Measurements from ENCODE around the gene PGAP2. TPM values are rescaled to one million over a fixed set of nuclear protein-coding genes. Genes with fewer than 3 reads are reported as not detected.

PGAP2 gene
- total RNA-seq, 1 experiment from 2014 or later = 72.2 TPM

GRCh38 chr11:3836903-3837302, 28.5 kb downstream of the PGAP2 start:
- ChIA-PET CTCF (interaction anchor here (0.6 kb wide), 2 partner anchors 274 to 885 kb away, joined by 3 to 5 read pairs; no protein-coding TSS in a partner anchor), POLR2A (interaction anchor here (0.6 kb wide), 1 partner anchor 53 kb away, joined by 19 read pairs; no protein-coding TSS in a partner anchor)
- H3K27ac ChIP-seq (ENCODE audit: low read length) = no peak overlapping the region
- no peak overlapping the region for H3K4me3 ChIP-seq (ENCODE audit: low read depth in 2 of 2, low read length in 2 of 2)
- peaks cover 8% of the 10 kb centered on the region; the same call in 1 of the 2 replicates for H3K36me3 ChIP-seq (ENCODE audit: control insufficient read depth, insufficient read depth, low read length)
- no peaks in the 10 kb centered on the region for H3K9me3 ChIP-seq (ENCODE audit: control insufficient read depth, insufficient read depth, low read depth, low read length)
- no TSS peak for BruUV-seq (replicated peaks)
- peaks cover 43% of the 10 kb centered on the region for H3K4me1 ChIP-seq (ENCODE audit: control insufficient read depth, insufficient read depth, low read length)
- no peak for DNase-seq (ENCODE audit: low read depth, low spot score)
- ATAC-seq = no peak
- in situ Hi-C loops (cut with HindIII; ENCODE audit: low pct_unique_long_range_greater_than_20kb, low sequenced_read_pairs) (no loop called here), intact Hi-C loops (cut with micrococcal nuclease; ENCODE audit: unreplicated experiment) (no loop called here)
- TF ChIP-seq SIN3A (IDR thresholded peaks at IDR 0.05; ENCODE audit: borderline replicate concordance, insufficient read depth, low read depth, low read length) (no peak), CTCF (IDR thresholded peaks at IDR 0.05) (no peak), REST (IDR thresholded peaks at IDR 0.05; ENCODE audit: insufficient read depth in 1 of 2, low read depth in 2 of 2, low read length in 1 of 2) (no peak), POLR2AphosphoS5 (IDR thresholded peaks at IDR 0.05; ENCODE audit: low read depth, low read length) (no peak), TCF7L2 (IDR thresholded peaks at IDR 0.05; ENCODE audit: low read depth, low read length) (no peak)
- no peaks in the 10 kb centered on the region for H3K27me3 ChIP-seq (ENCODE audit: control insufficient read depth, insufficient read depth, low read length)

- Histone ChIP-seq H3K36me3 (ENCODE audit: control insufficient read depth, insufficient read depth, low read length) (0 out of 2 replicates have a peak, but pooled peaks cover 2% of the 10 kb centered on the region), H3K4me3 (ENCODE audit: low read depth in 2 of 2, low read length in 2 of 2) (no peak overlapping the region), H3K27ac (ENCODE audit: low read length) (no peak overlapping the region), H3K4me1 (ENCODE audit: control insufficient read depth, insufficient read depth, low read length) (peaks cover 43% of the 10 kb centered on the region), H3K27me3 (ENCODE audit: control insufficient read depth, insufficient read depth, low read length) (no peaks in the 10 kb centered on the region), H3K9me3 (ENCODE audit: control insufficient read depth, insufficient read depth, low read depth, low read length) (no peaks in the 10 kb centered on the region)
- ChIA-PET CTCF (interaction anchor here (0.6 kb wide), 1 partner anchor 103 kb away, joined by 3 read pairs; no protein-coding TSS in a partner anchor), POLR2A (no interaction called here)
- TF ChIP-seq CTCF (IDR thresholded peaks at IDR 0.05) (no peak), REST (IDR thresholded peaks at IDR 0.05; ENCODE audit: insufficient read depth in 1 of 2, low read depth in 2 of 2, low read length in 1 of 2) (no peak)
- no peak for ATAC-seq
- no peak for DNase-seq (ENCODE audit: low read depth, low spot score)
- in situ Hi-C loops (cut with HindIII; ENCODE audit: low pct_unique_long_range_greater_than_20kb, low sequenced_read_pairs) (no loop called here), intact Hi-C loops (cut with micrococcal nuclease; ENCODE audit: unreplicated experiment) (no loop called here)
- BruUV-seq (replicated peaks) = no TSS peak
These were observed 29.4 kb downstream of the PGAP2 start for GRCh38 chr11:3837793-3838192.

All from Panc1 (cell line).